HT1080 (cell line): ENCODE data around the gene SNRNP35. TPM values are rescaled to one million over a fixed set of nuclear protein-coding genes. Genes with fewer than 3 reads are reported as not detected.

Experiments used
- small RNA-seq: library from RNA; depleted of rRNA; stranded (forward); fragments of <200 nt; gene quantifications from one replicate; pipeline ENCODE3, GENCODE V24; 2014
- total RNA-seq: library from RNA; depleted of rRNA; stranded (reverse); fragments of >200 nt; shearing (Covaris generic); gene quantifications from 2 replicates; pipeline ENCODE4 v1.2.3, GENCODE V29; 2014; rRNA removed

SNRNP35 gene
- total RNA-seq, 1 experiment from 2014 or later = 16.6 TPM

Small RNAs within 50 kb of the gene (small RNA-seq; reads per million reads assigned to genes)
- gene AC145423.2 = not detected

Other genes starting within 250 kb of the SNRNP35 start
- 42.1 and 45.9 TPM in 2 replicates for gene MPHOSPH9, start 225.0 kb upstream of the SNRNP35 start, total RNA-seq
- 10.3 and 14.9 TPM in 2 replicates for gene MTRFR, start 224.7 kb upstream of the SNRNP35 start, total RNA-seq
- gene CDK2AP1, start 186.3 kb upstream of the SNRNP35 start, total RNA-seq = 125 and 149 TPM in 2 replicates
- 24.0 and 29.0 TPM in 2 replicates for gene SBNO1, start 93.3 kb upstream of the SNRNP35 start, total RNA-seq
- 55.1 and 62.9 TPM in 2 replicates for gene KMT5A, start 74.0 kb upstream of the SNRNP35 start, total RNA-seq
- 4.7 and 5.5 TPM in 2 replicates for gene RILPL2, start 21.5 kb upstream of the SNRNP35 start, total RNA-seq
- 8.8 and 11.7 TPM in 2 replicates for gene RILPL1, start 75.6 kb downstream of the SNRNP35 start, total RNA-seq
- 203 and 218 TPM in 2 replicates for gene TMED2, start 126.4 kb downstream of the SNRNP35 start, total RNA-seq
- gene DDX55, start 144.0 kb downstream of the SNRNP35 start, total RNA-seq = 35.5 and 41.7 TPM in 2 replicates
- 158 and 170 TPM in 2 replicates for gene EIF2B1, start 175.5 kb downstream of the SNRNP35 start, total RNA-seq
- 48.7 and 63.1 TPM in 2 replicates for gene GTF2H3, start 175.7 kb downstream of the SNRNP35 start, total RNA-seq
- 4.9 and 6.1 TPM in 2 replicates for gene TCTN2, start 213.0 kb downstream of the SNRNP35 start, total RNA-seq